Measurements from ENCODE around the gene CADM2. TPM values are rescaled to one million over a fixed set of nuclear protein-coding genes. Genes with fewer than 3 reads are reported as not detected.
"Not testable (repeated sequence)": the region's sequence is repeated elsewhere in the genome, so short reads cannot be mapped to it uniquely, and the experiment has no call there.

Gene CADM2
- total and polyA plus RNA-seq, 8 donors = 0.28 to 4.6 (median 0.42) TPM

GRCh38 chr3:85102781-85103180, 144.0 kb downstream of the CADM2 start:
- H3K4me3 ChIP-seq = no peak overlapping the region
- H3K36me3 ChIP-seq = no peaks in the 10 kb centered on the region
- FAIRE-seq = no peak
- 30 to 44% methylated on average over 1 of the region's 1 CpG for WGBS, 2 donors
- no peaks in the 10 kb centered on the region for H3K9me3 ChIP-seq
- no peak for DNase-seq
- TF ChIP-seq CTCF (IDR thresholded peaks at IDR 0.05) = no peak
- intact Hi-C loops (cut with DNase I) = no loop called here
- H3K27me3 ChIP-seq = no peaks in the 10 kb centered on the region
- no peak for ATAC-seq
- no peak overlapping the region for H3K27ac ChIP-seq
- no peaks in the 10 kb centered on the region for H3K4me1 ChIP-seq

GRCh38 chr3:85110393-85110792, 151.6 kb downstream of the CADM2 start:
- ATAC-seq (no peak), FAIRE-seq (no peak), DNase-seq (no peak)
- no peak overlapping the region for H3K4me3 ChIP-seq
- no peaks in the 10 kb centered on the region for H3K27me3 ChIP-seq
- H3K27ac ChIP-seq = no peak overlapping the region
- intact Hi-C loops (cut with DNase I) = no loop called here
- H3K4me1 ChIP-seq = no peaks in the 10 kb centered on the region
- 21 to 28% methylated on average over 2 of the region's 2 CpGs for WGBS, 2 donors
- H3K9me3 ChIP-seq = no peaks in the 10 kb centered on the region
- no peaks in the 10 kb centered on the region for H3K36me3 ChIP-seq
- TF ChIP-seq CTCF (IDR thresholded peaks at IDR 0.05) = no peak

GRCh38 chr3:85120879-85121278, 162.1 kb downstream of the CADM2 start:
- Histone ChIP-seq H3K36me3 (no peaks in the 10 kb centered on the region), H3K27ac (no peak overlapping the region), H3K4me1 (no peaks in the 10 kb centered on the region), H3K27me3 (no peaks in the 10 kb centered on the region), H3K4me3 (no peak overlapping the region), H3K9me3 (no peaks in the 10 kb centered on the region)
- WGBS, 2 donors = 64 to 81% methylated on average over 2 of the region's 2 CpGs
- TF ChIP-seq CTCF (IDR thresholded peaks at IDR 0.05) = no peak
- ATAC-seq (no peak), DNase-seq (no peak), FAIRE-seq (no peak)
- intact Hi-C loops (cut with DNase I) = no loop called here

GRCh38 chr3:85132864-85133263, 174.1 kb downstream of the CADM2 start:
- H3K4me3 ChIP-seq; H3K27me3 ChIP-seq; H3K4me1 ChIP-seq; DNase-seq; H3K9me3 ChIP-seq; H3K27ac ChIP-seq; intact Hi-C loops (cut with DNase I); FAIRE-seq; H3K36me3 ChIP-seq; ATAC-seq: not testable (repeated sequence)
- WGBS, 2 donors = 84 to 90% methylated on average over 13 of the region's 13 CpGs

GRCh38 chr3:85133691-85134420, 175.1 kb downstream of the CADM2 start:
- H3K27ac ChIP-seq; H3K4me3 ChIP-seq; intact Hi-C loops (cut with DNase I); H3K27me3 ChIP-seq; FAIRE-seq; H3K4me1 ChIP-seq; H3K36me3 ChIP-seq; ATAC-seq; H3K9me3 ChIP-seq: not testable (repeated sequence)
- WGBS, 2 donors = 91 to 92% methylated on average over 36 to 50 of the region's 57 CpGs
- peak in 1 of 6 donors; percentile 20 for DNase-seq

- TF ChIP-seq CTCF (IDR thresholded peaks at IDR 0.05) = no peak
- DNase-seq = no peak
- H3K27ac ChIP-seq = no peak overlapping the region
- no peaks in the 10 kb centered on the region for H3K4me1 ChIP-seq
- intact Hi-C loops (cut with DNase I) = no loop called here
- H3K36me3 ChIP-seq = no peaks in the 10 kb centered on the region
- H3K4me3 ChIP-seq = no peak overlapping the region
- no peak for FAIRE-seq
- ATAC-seq = no peak
- no peaks in the 10 kb centered on the region for H3K27me3 ChIP-seq
- WGBS, 2 donors = 64 to 83% methylated on average over 3 of the region's 3 CpGs
- no peaks in the 10 kb centered on the region for H3K9me3 ChIP-seq
Measured at GRCh38 chr3:85142626-85143025, 183.8 kb downstream of the CADM2 start.

Measured in pancreas (tissue), 10 donors.